ENCODE data around the gene MALAT1.

MALAT1 gene

GRCh38 chr11:65474864-65475263 is 24.0 kb upstream of the MALAT1 start:
- peaks cover 24% of the 10 kb centered on the region for H3K79me2 ChIP-seq
- no peak overlapping the region for H3K4me2 ChIP-seq (ENCODE audit: low read length)
- no peak overlapping the region for H2AFZ ChIP-seq
- H3K4me1 ChIP-seq = peaks cover 22% of the 10 kb centered on the region
- no peak overlapping the region for H3K9ac ChIP-seq
- H3K9me3 ChIP-seq (ENCODE audit: control insufficient read depth, low read length) = no peaks in the 10 kb centered on the region
- no peak overlapping the region for H3K27ac ChIP-seq
- TF ChIP-seq CTCF (IDR thresholded peaks at IDR 0.05) = no peak
- H3K27me3 ChIP-seq (ENCODE audit: control insufficient read depth, insufficient read depth, low read length) = no peaks in the 10 kb centered on the region
- no peaks in the 10 kb centered on the region for H3K36me3 ChIP-seq (ENCODE audit: control insufficient read depth, insufficient read depth, low read length)
- H3K4me3 ChIP-seq (ENCODE audit: low read depth, low read length) = no peak overlapping the region

- H3K9ac ChIP-seq = peak overlapping the region; percentile 16
- H3K9me3 ChIP-seq (ENCODE audit: control insufficient read depth, low read length) = no peaks in the 10 kb centered on the region
- H3K27ac ChIP-seq = peak overlapping the region; percentile 96
- no peak for TF ChIP-seq CTCF (IDR thresholded peaks at IDR 0.05)
- peak overlapping the region; percentile 59 for H2AFZ ChIP-seq
- peak overlapping the region; percentile 93 for H3K4me2 ChIP-seq (ENCODE audit: low read length)
- H3K36me3 ChIP-seq (ENCODE audit: control insufficient read depth, insufficient read depth, low read length) = no peaks in the 10 kb centered on the region
- H3K4me1 ChIP-seq = peaks cover 24% of the 10 kb centered on the region
- no peaks in the 10 kb centered on the region for H3K27me3 ChIP-seq (ENCODE audit: control insufficient read depth, insufficient read depth, low read length)
- H3K4me3 ChIP-seq (ENCODE audit: low read depth, low read length) = peak overlapping the region; percentile 97
- peaks cover 23% of the 10 kb centered on the region for H3K79me2 ChIP-seq
Observed at GRCh38 chr11:65476632-65477148, 22.2 kb upstream of the MALAT1 start.

GRCh38 chr11:65477149-65477965 is 21.5 kb upstream of the MALAT1 start:
- Histone ChIP-seq H3K27me3 (ENCODE audit: control insufficient read depth, insufficient read depth, low read length) (no peaks in the 10 kb centered on the region), H3K9me3 (ENCODE audit: control insufficient read depth, low read length) (no peaks in the 10 kb centered on the region), H3K4me2 (ENCODE audit: low read length) (peak overlapping the region; percentile 93), H3K79me2 (peaks cover 24% of the 10 kb centered on the region), H3K27ac (peak overlapping the region; percentile 96), H2AFZ (peak overlapping the region; percentile 59), H3K4me1 (peaks cover 22% of the 10 kb centered on the region), H3K9ac (peak overlapping the region; percentile 16), H3K36me3 (ENCODE audit: control insufficient read depth, insufficient read depth, low read length) (no peaks in the 10 kb centered on the region), H3K4me3 (ENCODE audit: low read depth, low read length) (peak overlapping the region; percentile 97)
- no peak for TF ChIP-seq CTCF (IDR thresholded peaks at IDR 0.05)

GRCh38 chr11:65478388-65479183 is 20.3 kb upstream of the MALAT1 start:
- peak overlapping the region; percentile 68 for H2AFZ ChIP-seq

More at GRCh38 chr11:65478388-65479183, 20.3 kb upstream of the MALAT1 start:
- Histone ChIP-seq H3K79me2 (peaks cover 19% of the 10 kb centered on the region), H3K36me3 (ENCODE audit: control insufficient read depth, insufficient read depth, low read length) (no peaks in the 10 kb centered on the region), H3K4me2 (ENCODE audit: low read length) (no peak overlapping the region), H3K4me1 (peaks cover 22% of the 10 kb centered on the region), H3K27ac (peak overlapping the region; percentile 96), H3K9me3 (ENCODE audit: control insufficient read depth, low read length) (no peaks in the 10 kb centered on the region), H3K27me3 (ENCODE audit: control insufficient read depth, insufficient read depth, low read length) (no peaks in the 10 kb centered on the region), H3K4me3 (ENCODE audit: low read depth, low read length) (peak overlapping the region; percentile 37), H3K9ac (no peak overlapping the region)
- TF ChIP-seq CTCF (IDR thresholded peaks at IDR 0.05) = no peak
